Hepatocyte (in vitro differentiated cells): ENCODE data around the gene FLVCR1.

Source experiments
- CTCF ChIP-seq: fragments of 200-600 bp; sonication (generic); IDR thresholded peaks from 2 replicates; pipeline ENCODE4 v1.5.1; 2016; ENCODE audit warnings: antibody characterized with exemption, mild to moderate bottlenecking; ENCODE audit not compliant: poor library complexity
- EZH2 ChIP-seq: fragments of 200-600 bp; sonication (generic); IDR thresholded peaks from 2 replicates; pipeline ENCODE4 v1.6.1; 2016; ENCODE audit warnings: antibody characterized with exemption, mild to moderate bottlenecking, borderline replicate concordance

- TF ChIP-seq EZH2, result no peak
- TF ChIP-seq CTCF, result no peak
Observed at GRCh38 chr1:212878418-212878817, 20.3 kb downstream of the FLVCR1 start.
